HCT116 (cell line): ENCODE data around the gene TMEM86B. TPM values are rescaled to one million over a fixed set of nuclear protein-coding genes. Genes with fewer than 3 reads are reported as not detected.

Experiments used
- ATAC-seq: fragments of 200-7000 bp; cut with Tn5 transposase; 2 replicates; pipeline ENCODE4 v1.9.1; 2020; ENCODE audit warnings: mild to moderate bottlenecking, moderate library complexity
- BruUV-seq: library from RNA; stranded (reverse); fragments of 400-500 nt; replicated peaks from 2 replicates; lab custom pipeline; 2021; lab: Mats Ljungman, UMichigan
- CTCF ChIA-PET: fragments of 300-600 bp; sonication (Branson Sonifier 250); formaldehyde crosslinking; loops from one replicate; lab custom pipeline; 2021; ENCODE audit warnings: antibody characterized with exemption; lab: Charles Lee
- POLR2A ChIA-PET: fragments of 300-600, 350-600 bp; sonication (Branson Sonifier 250); formaldehyde crosslinking; loops from one replicate; lab custom pipeline; 2021; ENCODE audit warnings: antibody characterized with exemption; lab: Charles Lee
- RAD21 ChIA-PET, 2 experiments: fragments of 300-600 bp; sonication (Branson Sonifier 250); formaldehyde crosslinking; loops; one replicate each; lab custom pipeline; 2023; ENCODE audit warnings: low total read pairs in 2 of 2; ENCODE audit not compliant: uncharacterized antibody in 2 of 2, unreplicated experiment in 2 of 2, low non-redundant PET in 1 of 2; lab: Charles Lee
- DNase-seq: peaks from one replicate; pipeline ENCODE4 v3.0.0-alpha.2; 2010; ENCODE audit warnings: low read depth, low spot score
- H2AFZ ChIP-seq: fragments of 200-600 bp; shearing (Covaris generic), sonication (generic); 2 replicates; pipeline ENCODE4 v1.6.1; 2017; ENCODE audit warnings: low read depth, mixed run types, mixed read lengths, antibody characterized with exemption, low read length; ENCODE audit not compliant: poor library complexity, severe bottlenecking
- H3K27ac ChIP-seq: 2 replicates; pipeline ENCODE4 v1.5.1; 2012; ENCODE audit warnings: low read depth, low read length
- H3K27me3 ChIP-seq: fragments of 200-600 bp; sonication (generic); 2 replicates; pipeline ENCODE4 v1.6.1; 2016; ENCODE audit warnings: mixed run types, low read length, mixed read lengths; ENCODE audit not compliant: insufficient read depth
- H3K36me3 ChIP-seq, 2 experiments: fragments of 200-500 bp in 1 of 2; fragments of 200-600 bp in 1 of 2; sonication (Bioruptor generic) in 1 of 2; sonication (generic) in 1 of 2; 2 replicates each; pipeline versions ENCODE4 v1.5.1 to v1.6.1; 2014 to 2016; ENCODE audit warnings: low read length in 2 of 2, inconsistent platforms in 1 of 2, mixed read lengths in 1 of 2, mixed run types in 1 of 2; ENCODE audit not compliant: insufficient read depth in 2 of 2, control insufficient read depth in 1 of 2
- H3K4me1 ChIP-seq, 2 experiments: fragments of 200-600 bp in 1 of 2; sonication (generic) in 1 of 2; 2 replicates each; pipeline versions ENCODE4 v1.5.1 to v1.6.1; 2012 to 2017; ENCODE audit warnings: low read length in 2 of 2, inconsistent platforms in 1 of 2, mild to moderate bottlenecking in 1 of 2, mixed read lengths in 1 of 2, mixed run types in 1 of 2, moderate library complexity in 1 of 2; ENCODE audit not compliant: insufficient read depth in 2 of 2, control insufficient read depth in 1 of 2
- H3K4me2 ChIP-seq: fragments of 200-600 bp; sonication (generic); 2 replicates; pipeline ENCODE4 v1.6.1; 2017; ENCODE audit warnings: mixed run types, low read length, mixed read lengths
- H3K4me3 ChIP-seq, 2 experiments: fragments of 200-600 bp in 1 of 2; sonication (generic) in 1 of 2; replicated peaks in 1 of 2; 2 replicates each; pipeline ENCODE4 v1.5.1; 2011 to 2016; ENCODE audit warnings: low read length in 2 of 2, control low read depth in 1 of 2, low read depth in 1 of 2, mild to moderate bottlenecking in 1 of 2, mixed read lengths in 1 of 2, mixed run types in 1 of 2
- H3K79me2 ChIP-seq: fragments of 200-600 bp; sonication (generic); 2 replicates; pipeline ENCODE4 v1.6.1; 2017; ENCODE audit warnings: mild to moderate bottlenecking, mixed run types, low read length, moderate library complexity, mixed read lengths; ENCODE audit not compliant: insufficient read depth
- H3K9ac ChIP-seq: fragments of 200-600 bp; sonication (generic); 2 replicates; pipeline ENCODE4 v1.6.1; 2016; ENCODE audit warnings: low read length, mixed read lengths
- H3K9me2 ChIP-seq: fragments of 200-600 bp; sonication (generic), shearing (Covaris generic); 2 replicates; pipeline ENCODE4 v1.6.1; 2017; ENCODE audit warnings: mixed run types, mild to moderate bottlenecking, moderate library complexity; ENCODE audit not compliant: insufficient read depth
- H3K9me3 ChIP-seq, 2 experiments: fragments of 200-500 bp in 1 of 2; fragments of 200-600 bp in 1 of 2; sonication (Bioruptor generic) in 1 of 2; sonication (generic) in 1 of 2; 2 replicates each; pipeline ENCODE4 v1.6.1; 2014 to 2017; ENCODE audit warnings: low read length in 2 of 2, mixed read lengths in 2 of 2, inconsistent platforms in 1 of 2, low read depth in 1 of 2, mild to moderate bottlenecking in 1 of 2, mixed run types in 1 of 2, moderate library complexity in 1 of 2; ENCODE audit not compliant: control insufficient read depth in 1 of 2, insufficient read depth in 1 of 2
- H4K20me1 ChIP-seq: fragments of 200-600 bp; sonication (generic), shearing (Covaris generic); 2 replicates; pipeline ENCODE4 v1.6.1; 2017; ENCODE audit warnings: mixed run types, mild to moderate bottlenecking, moderate library complexity; ENCODE audit not compliant: insufficient read depth
- CBX3 ChIP-seq: IDR thresholded peaks from 2 replicates; pipeline ENCODE4 v1.6.1; 2012; ENCODE audit warnings: low read depth
- CEBPB ChIP-seq: IDR thresholded peaks from 2 replicates; pipeline ENCODE4 v1.6.1; 2012; ENCODE audit warnings: low read depth
- CTCF ChIP-seq, 3 experiments: fragments of 200-600 bp in 1 of 3; sonication (generic) in 1 of 3; IDR thresholded peaks in 2 of 3; conservative IDR thresholded peaks in 1 of 3; 2 replicates each; pipeline ENCODE4 v1.5.1; 2012 to 2017; ENCODE audit warnings: low read depth in 2 of 3, low read length in 2 of 3, antibody characterized with exemption in 1 of 3, borderline replicate concordance in 1 of 3, control low read depth in 1 of 3, mild to moderate bottlenecking in 1 of 3, mixed read lengths in 1 of 3, mixed run types in 1 of 3, moderate library complexity in 1 of 3; ENCODE audit not compliant: insufficient read depth in 1 of 3
- EGR1 ChIP-seq: IDR thresholded peaks from 2 replicates; pipeline ENCODE4 v1.6.1; 2012; ENCODE audit warnings: low read depth
- EZH2phosphoT487 ChIP-seq: fragments of 200-600 bp; IDR thresholded peaks from 2 replicates; pipeline ENCODE4 v1.6.1; 2018; ENCODE audit warnings: antibody characterized with exemption, borderline replicate concordance
- FOSL1 ChIP-seq: IDR thresholded peaks from 2 replicates; pipeline ENCODE4 v1.6.1; 2012; ENCODE audit warnings: low read depth
- MAX ChIP-seq: IDR thresholded peaks from 2 replicates; pipeline ENCODE4 v1.6.1; 2012
- POLR2AphosphoS5 ChIP-seq: IDR thresholded peaks from 2 replicates; pipeline ENCODE4 v1.6.1; 2011; ENCODE audit warnings: mild to moderate bottlenecking, low read depth, low read length, moderate library complexity
- SIN3A ChIP-seq: IDR thresholded peaks from 2 replicates; pipeline ENCODE4 v1.6.1; 2012; ENCODE audit warnings: low read depth
- SP1 ChIP-seq: IDR thresholded peaks from 2 replicates; pipeline ENCODE4 v1.6.1; 2012; ENCODE audit warnings: low read depth
- SRF ChIP-seq: IDR thresholded peaks from 2 replicates; pipeline ENCODE4 v1.6.1; 2012; ENCODE audit warnings: low read depth
- YY1 ChIP-seq: IDR thresholded peaks from 2 replicates; pipeline ENCODE4 v1.6.1; 2011; ENCODE audit warnings: low read length, low read depth, moderate library complexity, mild to moderate bottlenecking; ENCODE audit not compliant: insufficient replicate concordance; ENCODE audit errors: extremely low read depth
- ZNF274 ChIP-seq: fragments of 200-500 bp; sonication (Bioruptor generic); IDR thresholded peaks from 2 replicates; pipeline ENCODE4 v1.6.1; 2014; ENCODE audit warnings: mild to moderate bottlenecking, low read depth, low read length, inconsistent platforms
- intact Hi-C: fragments of 100-400 bp; cut with micrococcal nuclease; formaldehyde crosslinking; loops from 2 replicates; pipeline ENCODE4 v1.10.0; 2022
- total RNA-seq: library from RNA; stranded (reverse); gene quantifications from one replicate; pipeline ENCODE4 v1.2.1, GENCODE V29; 2021; ENCODE audit not compliant: unreplicated experiment

TMEM86B gene
- total RNA-seq, 1 experiment from 2014 or later = 10.6 TPM

- no TSS peak for BruUV-seq
- CTCF ChIA-PET = no interaction called here
- TF ChIP-seq ZNF274 (no peak), EZH2phosphoT487 (no peak), CBX3 (no peak), CTCF (IDR thresholded peaks at IDR 0.05 in 2 of 3, conservative IDR thresholded peaks at IDR 0.05 in 1 of 3; ENCODE audit: borderline replicate concordance in 1 of 3, insufficient read depth in 1 of 3, low read depth in 2 of 3, low read length in 2 of 3) (no peak), SP1 (no peak), EGR1 (no peak), FOSL1 (no peak), MAX (no peak), SIN3A (no peak), YY1 (no peak), SRF (no peak), CEBPB (no peak), POLR2AphosphoS5 (no peak)
These were observed 28.9 kb downstream of the TMEM86B start for GRCh38 chr19:55199620-55200204.

More at GRCh38 chr19:55199620-55200204, 28.9 kb downstream of the TMEM86B start:
- Histone ChIP-seq H2AFZ (no peak overlapping the region), H3K4me1 (no peaks in the 10 kb centered on the region), H3K27ac (no peak overlapping the region), H3K27me3 (no peaks in the 10 kb centered on the region), H3K4me2 (no peak overlapping the region), H3K9me3 (no peaks in the 10 kb centered on the region), H3K9me2 (no peaks in the 10 kb centered on the region), H3K36me3 (peaks cover 3 to 10% of the 10 kb centered on the region in 2 experiments; a peak in 3 of 4 replicates), H3K79me2 (no peaks in the 10 kb centered on the region), H3K4me3 (no peak overlapping the region), H3K9ac (no peak overlapping the region), H4K20me1 (no peaks in the 10 kb centered on the region)
- ChIA-PET RAD21 (no interaction called here), POLR2A (no interaction called here)
- DNase-seq (no peak), ATAC-seq (no peak)
- intact Hi-C loops = no loop called here
